Brain pericyte (primary cell): ENCODE results near the gene ZNG1C.
"Not testable (repeated sequence)": the region's sequence is repeated elsewhere in the genome, so short reads cannot be mapped to it uniquely, and the experiment has no call there.

Experiments
- DNase-seq: peaks from one replicate; pipeline ENCODE4 v3.0.0-alpha.2; 2012; ENCODE audit warnings: low read depth, low spot score

Gene ZNG1C

GRCh38 chr9:68241683-68242082 lies at the start of gene ZNG1C:
Gene ZNG1C, plus strand, starts transcription at chr9:68241983. Its CDS starts 49 bp downstream, at chr9:68242032.
- not testable (repeated sequence) for DNase-seq

DNA sequence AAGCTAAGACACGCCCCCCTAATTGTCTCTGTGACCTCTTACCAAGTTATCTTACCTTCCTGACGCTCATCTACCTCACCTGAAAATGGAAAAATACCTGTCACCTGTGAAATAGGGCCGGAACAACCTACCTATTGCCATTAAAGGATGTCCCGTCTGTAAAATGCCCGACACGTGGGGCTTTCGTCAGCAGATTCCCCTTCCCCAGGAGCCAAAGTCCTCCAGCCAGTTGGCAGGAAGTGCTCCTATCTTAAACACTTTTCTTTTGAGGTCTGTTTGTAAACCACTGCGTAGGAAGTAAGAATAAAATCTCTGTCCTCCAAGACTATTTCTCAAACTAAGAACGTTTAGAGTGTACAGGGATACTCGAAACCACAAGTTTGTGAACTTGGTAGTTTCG lies 654 bp downstream of the ZNG1C start:
- DNase-seq: not testable (repeated sequence)

GRCh38 chr9:68281041-68281440 lies 39.3 kb downstream of the ZNG1C start:
- not testable (repeated sequence) for DNase-seq

GRCh38 chr9:68302567-68302966 lies 60.8 kb downstream of the ZNG1C start, which contains the start of gene FOXD4L3:
Gene FOXD4L3, plus strand, starts transcription at chr9:68302867. Its CDS starts 85 bp downstream, at chr9:68302952.
- DNase-seq: not testable (repeated sequence)

DNA sequence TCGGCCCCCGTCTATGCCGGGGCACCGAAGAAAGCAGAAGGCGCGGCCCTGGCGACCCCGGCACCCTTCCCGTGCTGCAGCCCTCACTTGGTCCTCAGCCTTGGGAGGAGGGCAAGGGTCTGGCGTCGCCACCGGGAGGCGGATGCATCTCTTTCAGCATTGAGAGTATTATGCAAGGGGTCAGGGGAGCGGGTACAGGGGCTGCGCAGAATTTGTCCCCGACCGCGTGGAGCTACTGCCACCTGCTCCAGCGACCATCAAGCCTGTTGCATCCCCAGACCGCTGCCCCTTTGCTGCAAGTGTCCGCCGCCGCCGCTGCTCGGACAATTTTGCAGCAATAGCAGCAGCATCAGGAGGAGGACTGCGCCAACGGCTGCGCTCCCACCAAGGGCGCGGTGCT lies 62.0 kb downstream of the ZNG1C start:
- not testable (repeated sequence) for DNase-seq

- not testable (repeated sequence) for DNase-seq
Measured at GRCh38 chr9:68304212-68304611, 62.4 kb downstream of the ZNG1C start.

DNA sequence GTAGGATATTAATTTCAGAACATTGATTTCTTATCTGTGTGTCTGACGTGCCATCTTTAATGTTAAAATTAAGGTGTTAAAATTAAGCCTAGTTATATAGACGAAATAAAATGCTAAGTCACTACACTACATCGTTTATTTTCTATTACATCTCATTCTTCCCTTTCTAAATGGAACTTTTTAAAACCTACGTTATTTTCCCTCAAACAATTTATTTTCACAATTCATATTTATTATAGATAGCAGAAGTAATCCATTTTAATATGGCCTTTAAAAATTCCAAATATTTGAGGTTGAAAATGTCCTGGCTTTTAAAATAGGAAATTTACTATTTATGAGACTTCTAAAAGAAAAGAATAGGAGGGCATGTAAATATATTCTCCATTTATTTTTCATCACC lies 63.0 kb downstream of the ZNG1C start:
- not testable (repeated sequence) for DNase-seq

DNA sequence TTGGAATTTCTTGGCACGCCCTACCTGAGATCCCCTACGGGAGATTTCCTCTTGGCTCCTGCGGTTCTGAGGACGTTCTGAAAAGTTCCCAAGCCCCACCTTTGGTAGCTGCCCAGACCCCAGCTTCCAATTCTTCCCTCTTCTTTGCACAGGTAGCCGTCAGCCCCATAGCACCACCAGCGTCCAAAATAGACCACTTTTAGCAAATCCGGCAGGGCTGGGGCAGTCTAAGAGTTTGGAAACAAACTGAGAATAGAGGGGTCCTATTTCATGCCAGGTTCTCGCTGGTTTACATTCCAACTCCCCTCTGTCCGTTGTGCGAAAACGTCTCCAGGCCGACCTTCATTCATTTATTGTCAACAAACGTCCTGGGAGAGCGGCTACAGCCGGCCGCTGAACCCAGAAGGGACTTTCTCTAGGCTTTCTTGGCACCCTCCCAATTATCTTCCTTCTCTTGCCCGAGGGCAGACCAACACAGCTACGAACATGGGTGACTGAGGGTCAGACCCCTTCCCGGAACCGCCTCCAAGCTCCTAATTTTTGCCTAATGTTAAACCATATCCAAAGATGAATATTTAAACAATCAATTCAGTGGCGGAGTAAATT lies 64.0 kb downstream of the ZNG1C start:
- not testable (repeated sequence) for DNase-seq

GRCh38 chr9:68306391-68306964 lies 64.7 kb downstream of the ZNG1C start:
- DNase-seq: not testable (repeated sequence)

DNA sequence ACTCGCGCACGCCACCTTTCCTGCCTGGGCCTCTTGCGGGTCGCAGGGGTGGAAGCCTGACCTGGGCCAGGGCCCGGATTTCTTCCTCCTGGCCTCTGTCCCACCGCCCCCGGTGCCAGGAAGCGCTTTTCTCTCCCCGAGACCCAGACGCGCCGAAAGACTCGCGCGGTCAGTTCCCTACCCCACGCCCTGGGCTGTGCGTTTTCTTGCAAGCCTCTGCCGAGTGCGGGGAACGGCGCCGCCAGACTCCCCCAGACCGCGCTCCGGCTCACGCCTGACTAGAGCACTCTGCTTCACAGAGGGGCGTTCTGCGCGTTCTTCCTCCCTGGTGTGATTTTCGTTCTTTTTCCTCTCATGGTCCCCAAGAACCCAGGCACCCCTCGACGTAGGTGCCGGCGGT lies 65.3 kb downstream of the ZNG1C start:
- DNase-seq: not testable (repeated sequence)

DNA sequence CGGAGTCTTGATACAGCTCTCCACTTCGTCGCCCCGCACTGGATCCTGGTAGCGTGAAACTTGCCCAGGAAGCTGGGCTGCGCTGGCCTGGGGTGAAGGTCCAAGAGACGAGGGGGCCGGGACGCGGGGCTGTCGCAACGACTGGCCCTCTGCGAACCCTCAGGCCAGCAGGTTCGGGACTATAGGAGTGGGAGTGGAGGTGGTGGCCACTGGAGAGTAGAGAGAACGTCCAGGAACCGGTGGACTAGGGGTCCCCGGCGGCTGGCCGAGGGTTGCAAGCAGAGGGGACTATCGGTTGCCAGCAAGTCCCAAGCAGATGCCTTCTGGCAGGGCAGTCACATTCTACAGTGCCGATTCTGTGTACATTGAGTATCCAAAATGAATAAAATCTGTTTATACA lies 65.9 kb downstream of the ZNG1C start:
- not testable (repeated sequence) for DNase-seq

- DNase-seq: not testable (repeated sequence)
Measured at GRCh38 chr9:68311208-68311607, 69.4 kb downstream of the ZNG1C start.

DNA sequence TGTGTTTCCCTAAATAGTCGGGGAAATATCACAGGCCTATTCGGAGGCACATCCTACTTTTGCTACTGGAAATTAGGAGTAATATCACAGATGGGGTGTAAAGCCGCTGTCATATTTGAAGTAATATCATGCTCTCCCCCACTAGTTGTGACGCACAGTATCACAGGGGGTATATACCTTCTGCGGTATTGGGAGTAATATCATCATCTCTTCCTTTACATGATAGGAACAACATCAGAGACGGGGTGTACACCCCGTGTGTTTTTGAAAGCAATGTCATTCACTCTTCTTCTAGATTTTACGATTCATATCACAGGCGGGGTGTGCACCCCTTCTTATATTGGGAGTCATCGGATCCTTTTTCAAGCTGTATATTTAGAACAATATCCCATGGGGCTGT lies 76.4 kb downstream of the ZNG1C start:
- DNase-seq: not testable (repeated sequence)

GRCh38 chr9:68323749-68324148 lies 82.0 kb downstream of the ZNG1C start:
- not testable (repeated sequence) for DNase-seq

DNA sequence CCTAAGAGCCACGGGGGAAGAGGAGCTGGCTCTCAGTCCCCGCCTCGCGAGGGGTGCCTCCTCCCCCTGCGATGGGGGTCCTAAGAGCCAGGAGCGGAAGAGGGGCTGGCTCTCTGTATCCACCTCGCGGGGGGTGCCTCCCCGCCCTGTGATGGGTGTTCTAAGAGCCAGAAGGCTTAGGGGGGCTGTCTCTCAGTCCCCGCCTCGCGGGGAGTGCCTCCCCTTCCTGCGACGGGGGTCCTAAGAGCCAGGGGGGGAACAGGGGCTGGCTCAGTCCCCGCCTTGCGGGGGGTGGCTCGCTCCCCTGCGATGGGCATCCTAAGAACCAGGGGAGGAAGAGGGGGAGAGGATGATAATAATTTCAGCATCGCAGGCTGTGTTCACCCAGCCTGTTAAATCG lies 82.7 kb downstream of the ZNG1C start:
- DNase-seq: not testable (repeated sequence)

DNA sequence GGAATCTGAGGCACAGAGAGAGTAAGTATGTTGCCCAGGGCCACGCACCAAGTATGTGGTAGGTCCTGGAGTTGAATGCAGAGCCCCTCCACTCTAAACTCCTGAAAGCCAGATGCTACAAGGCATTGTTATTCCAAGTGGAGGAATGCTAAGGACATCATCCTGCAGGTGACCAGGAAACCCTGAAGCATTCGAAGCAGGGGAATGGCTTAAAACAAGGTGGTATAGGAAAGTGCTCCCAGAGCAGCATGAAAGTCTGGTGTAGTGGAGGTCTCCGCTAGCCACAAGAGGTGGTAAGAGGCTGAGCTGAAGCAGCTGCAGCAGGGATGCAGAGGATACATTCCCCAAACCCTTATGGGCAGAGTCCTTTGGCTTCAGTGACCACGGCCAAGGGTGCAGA lies 87.3 kb downstream of the ZNG1C start:
- not testable (repeated sequence) for DNase-seq

DNA sequence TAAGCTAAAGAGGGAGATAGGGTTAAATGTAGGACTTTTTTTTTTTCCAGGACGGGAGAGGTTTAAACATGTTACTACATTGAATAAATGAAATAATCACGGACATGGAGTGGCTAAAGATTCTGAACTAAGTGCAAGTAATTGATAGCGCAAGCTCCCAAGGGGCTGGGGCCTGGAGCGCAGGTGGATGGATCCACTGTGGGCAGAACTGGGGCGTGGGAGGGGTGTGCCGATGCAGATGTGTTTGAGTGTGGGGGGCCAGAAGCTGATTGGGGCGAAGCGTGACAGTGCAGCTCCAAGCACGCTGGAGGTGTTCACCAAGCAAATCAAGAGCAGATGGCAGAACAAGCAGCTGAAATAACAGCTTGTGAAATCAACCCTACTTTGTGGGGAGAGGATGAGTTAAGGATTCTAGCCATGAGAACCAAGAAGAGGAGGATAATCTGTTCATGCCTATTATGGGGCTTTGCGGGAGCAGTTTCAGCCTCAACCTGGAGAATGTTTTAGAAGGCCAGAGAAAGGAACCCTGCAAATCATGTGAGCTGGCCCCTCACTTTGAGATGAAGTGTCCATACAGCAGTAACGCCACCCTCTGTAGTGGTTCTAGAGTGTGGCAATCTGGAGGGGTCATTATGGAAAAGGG lies 88.9 kb downstream of the ZNG1C start:
- not testable (repeated sequence) for DNase-seq

DNA sequence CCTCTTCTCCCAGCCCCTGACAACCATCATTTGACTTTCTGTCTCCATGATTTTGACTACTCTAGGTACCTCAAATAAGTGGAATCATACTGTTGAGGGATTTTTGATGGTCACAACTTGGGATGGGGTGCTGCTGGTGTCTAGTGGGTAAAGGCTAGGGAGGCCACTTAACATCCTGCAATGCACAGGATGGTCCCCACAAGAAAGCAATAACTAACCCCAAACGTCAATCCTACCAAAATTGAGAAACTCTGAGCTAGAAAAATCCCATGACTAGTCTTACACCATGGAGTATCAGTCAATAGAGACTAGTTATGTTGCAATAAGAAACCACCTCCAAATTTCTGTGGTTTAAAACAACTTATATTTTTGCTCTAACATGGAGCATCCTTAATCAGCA lies 90.3 kb downstream of the ZNG1C start:
- not testable (repeated sequence) for DNase-seq

DNA sequence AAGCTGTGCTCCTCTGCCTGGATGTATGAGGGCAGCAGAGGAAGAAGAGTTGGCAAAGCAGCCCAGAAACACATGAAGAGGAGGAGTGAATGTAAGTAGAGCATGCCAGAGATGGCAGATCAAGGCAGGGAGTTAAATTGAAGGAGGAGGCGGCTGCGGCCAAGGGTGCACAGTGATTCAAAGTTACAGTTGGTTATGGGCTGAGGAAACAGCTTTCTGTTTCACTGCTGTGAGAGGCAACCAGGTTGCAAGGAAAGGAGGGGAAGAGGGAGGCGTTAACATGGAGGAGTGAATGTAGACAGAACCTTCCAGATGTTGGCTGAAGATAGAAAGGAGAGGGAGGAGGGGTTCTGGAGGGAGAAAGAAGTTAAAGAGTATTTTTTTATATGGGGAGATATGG lies 94.2 kb downstream of the ZNG1C start:
- not testable (repeated sequence) for DNase-seq

DNA sequence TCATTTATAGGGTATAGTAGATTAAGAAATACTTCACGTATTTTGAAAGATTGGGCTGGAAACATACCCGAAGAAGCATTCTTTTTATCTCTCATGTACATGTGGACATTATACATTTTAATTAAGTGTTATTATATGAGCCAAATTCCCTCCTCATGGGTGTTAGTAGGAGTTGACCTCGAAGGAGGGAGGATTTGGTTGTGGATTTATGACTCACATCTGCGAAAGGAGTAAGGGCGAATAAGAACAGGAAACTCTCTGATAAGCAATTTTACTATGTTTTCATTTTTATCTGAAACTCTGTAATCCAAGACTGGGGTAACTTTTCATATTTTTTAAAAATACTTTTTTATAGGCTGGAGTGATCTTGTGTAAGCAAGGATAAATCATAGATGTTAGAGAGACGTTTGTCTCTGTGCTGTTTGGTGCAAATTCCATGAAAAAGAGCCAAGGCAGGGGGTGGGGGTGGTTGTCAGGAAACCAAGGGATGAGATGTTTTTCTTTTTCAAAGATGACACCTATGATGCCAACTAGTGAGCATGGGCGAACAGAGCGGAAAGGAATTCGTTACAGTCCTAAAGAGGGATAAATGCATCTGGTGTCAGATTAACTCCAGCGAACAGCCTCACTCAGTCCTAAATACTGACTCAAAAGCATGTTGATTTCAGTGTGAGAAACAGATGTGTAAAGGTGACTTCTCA lies 95.0 kb downstream of the ZNG1C start:
- DNase-seq: not testable (repeated sequence)

GRCh38 chr9:68338000-68338399 lies 96.2 kb downstream of the ZNG1C start:
- DNase-seq: not testable (repeated sequence)
